ENCODE measurements around the gene DCDC1. TPM values are rescaled to one million over a fixed set of nuclear protein-coding genes. Genes with fewer than 3 reads are reported as not detected.

The DCDC1 gene
- polyA plus RNA-seq, 2 of the 4 experiments (the other 2 are of a cell fraction), result 2.8 to 9.5 TPM

- ATAC-seq (peak; percentile 43 to 58; a peak in 5 of 6 replicates), FAIRE-seq (no peak), DNase-seq (ENCODE audit: low read depth in 1 of 2, low spot score in 1 of 2) (peak; percentile 13 to 37)
- peaks cover 50% of the 10 kb centered on the region for H3K4me1 ChIP-seq
- 20% methylated on average over 7 of the region's 7 CpGs for WGBS (ENCODE audit: missing lambda C conversion rate)
- TF ChIP-seq CHD4 (IDR thresholded peaks at IDR 0.05; ENCODE audit: borderline replicate concordance), result no peak
- TF ChIP-seq JUNB (IDR thresholded peaks at IDR 0.05), result no peak
- peak in 1 of 2 experiments; percentile 8; a peak in 1 of 4 replicates for TF ChIP-seq CEBPB (IDR thresholded peaks at IDR 0.05)
- TF ChIP-seq NPAS2 (CRISPR knock-in tag; IDR thresholded peaks at IDR 0.05; ENCODE audit: borderline replicate concordance), result no peak
- TF ChIP-seq MYC (IDR thresholded peaks at IDR 0.05; ENCODE audit: borderline replicate concordance, low read length), result 0 out of 2 replicates have a peak, but pooled peaks have one; percentile 45
- TF ChIP-seq HEYL (CRISPR knock-in tag; IDR thresholded peaks at IDR 0.05), result no peak
- TF ChIP-seq EHMT2 (IDR thresholded peaks at IDR 0.05; ENCODE audit: low read depth), result no peak
- TF ChIP-seq ATOH8 (CRISPR knock-in tag; IDR thresholded peaks at IDR 0.05; ENCODE audit: low read depth), result no peak
- no peak for TF ChIP-seq POLR2A (IDR thresholded peaks at IDR 0.05; ENCODE audit: low read length)
- TF ChIP-seq ESRRA (IDR thresholded peaks at IDR 0.05; ENCODE audit: borderline replicate concordance, low read length), result no peak
- TF ChIP-seq NR3C1 (IDR thresholded peaks at IDR 0.05), result no peak
- no peak for TF ChIP-seq BCL3 (IDR thresholded peaks at IDR 0.05)
- TF ChIP-seq EP300 (IDR thresholded peaks at IDR 0.05), result no peak; a peak in 1 of 5 replicates
- TF ChIP-seq MAX (IDR thresholded peaks at IDR 0.05), result no peak
- ChIA-PET POLR2A (no interaction called here), CTCF (no interaction called here)
- H3K27ac ChIP-seq, result peak overlapping the region; percentile 75 to 78
- H3K9me3 ChIP-seq, result no peaks in the 10 kb centered on the region
- H3K4me3 ChIP-seq, result peak overlapping the region; percentile 22; the same call in 2 of the 3 replicates
- H3K4me2 ChIP-seq, result peak overlapping the region; percentile 60
Observed at GRCh38 chr11:30990625-30991296, 378.8 kb downstream of the DCDC1 start.

GRCh38 chr11:30987819-30988218, 381.7 kb downstream of the DCDC1 start:
- Histone ChIP-seq H3K4me2 (no peak overlapping the region), H3K9me3 (no peaks in the 10 kb centered on the region), H3K4me1 (peaks cover 67% of the 10 kb centered on the region), H3K27ac (no peak overlapping the region; a peak in 1 of 6 replicates), H3K4me3 (no peak overlapping the region)
- CTCF ChIA-PET, result interaction anchor here (0.7 kb wide), 1 partner anchor 29 kb away, joined by 3 read pairs; no protein-coding TSS in a partner anchor
- no peak for TF ChIP-seq NR3C1 (IDR thresholded peaks at IDR 0.05)
- TF ChIP-seq RCOR1 (IDR thresholded peaks at IDR 0.05; ENCODE audit: low read depth, low read length), result no peak
- TF ChIP-seq ATOH8 (CRISPR knock-in tag; IDR thresholded peaks at IDR 0.05; ENCODE audit: low read depth), result no peak
- no peak for TF ChIP-seq CBX2 (IDR thresholded peaks at IDR 0.05; ENCODE audit: borderline replicate concordance, low read depth)
- ATAC-seq (no peak), FAIRE-seq (no peak), DNase-seq (ENCODE audit: low read depth in 1 of 2, low spot score in 1 of 2) (no peak)
- POLR2A ChIA-PET, result no interaction called here

- ChIA-PET POLR2A (no interaction called here), CTCF (no interaction called here)
- Histone ChIP-seq H3K4me2 (peak overlapping the region; percentile 79), H3K4me3 (no peak overlapping the region), H3K4me1 (peaks cover 46% of the 10 kb centered on the region), H3K9me3 (no peaks in the 10 kb centered on the region), H3K27ac (peak overlapping the region in 1 of 2 experiments; percentile 1; a peak in 1 of 6 replicates)
- DNase-seq (ENCODE audit: low read depth in 1 of 2, low spot score in 1 of 2) (no peak), ATAC-seq (no peak), FAIRE-seq (peak; percentile 36)
- TF ChIP-seq ZFP36 (IDR thresholded peaks at IDR 0.05; ENCODE audit: borderline replicate concordance, partially characterized antibody) (no peak), EHMT2 (IDR thresholded peaks at IDR 0.05; ENCODE audit: low read depth) (no peak), CEBPB (IDR thresholded peaks at IDR 0.05) (no peak), EHF (CRISPR knock-in tag; IDR thresholded peaks at IDR 0.05) (no peak), CHD4 (IDR thresholded peaks at IDR 0.05; ENCODE audit: borderline replicate concordance) (no peak), EP300 (IDR thresholded peaks at IDR 0.05) (no peak), USF2 (IDR thresholded peaks at IDR 0.05) (no peak), ELK1 (IDR thresholded peaks at IDR 0.05; ENCODE audit: low read depth, low read length) (no peak), RAD21 (conservative IDR thresholded peaks at IDR 0.05 in 1 of 2, IDR thresholded peaks at IDR 0.05 in 1 of 2) (no peak), TP53 (CRISPR knock-in tag; IDR thresholded peaks at IDR 0.05) (no peak), CBX8 (IDR thresholded peaks at IDR 0.05) (no peak), KDM5A (IDR thresholded peaks at IDR 0.05) (no peak), HOXB13 (CRISPR knock-in tag; IDR thresholded peaks at IDR 0.05; ENCODE audit: low read depth) (no peak), FOSL2 (IDR thresholded peaks at IDR 0.05) (no peak), FOSL2 (CRISPR knock-in tag; IDR thresholded peaks at IDR 0.05) (no peak)
Observed at GRCh38 chr11:30985536-30985935, 384.0 kb downstream of the DCDC1 start.

Data from A549 (cell line).